Hair follicular keratinocyte (primary cell): ENCODE data around the gene ARHGEF40. TPM values are rescaled to one million over a fixed set of nuclear protein-coding genes. Genes with fewer than 3 reads are reported as not detected.

Experiments used
- total RNA-seq: library from RNA; depleted of rRNA; stranded (reverse); fragments of >200 nt; gene quantifications from 2 replicates; pipeline ENCODE4 v1.2.3, GENCODE V29; 2015

Gene ARHGEF40
- total RNA-seq: 6.4 and 13.7 TPM in 2 replicates

GRCh38 chr14:21070083-21070609 lies at the start of gene ARHGEF40:
Gene ARHGEF40 (plus strand): TSS chr14:21070304. CDS start chr14:21070397, 93 bp downstream.

GRCh38 chr14:21024585-21025370 lies 45.3 kb upstream of the ARHGEF40 start, which contains the start of gene NDRG2:
Gene NDRG2 (minus strand): TSS chr14:21025061. CDS start chr14:21023315, 1,746 bp downstream.

GRCh38 chr14:21029917-21030316 lies 40.2 kb upstream of the ARHGEF40 start, which contains the start of gene TPPP2:
Gene TPPP2 (plus strand): TSS chr14:21030217. CDS start chr14:21030582, 365 bp downstream.

GRCh38 chr14:21034707-21035106 lies 35.4 kb upstream of the ARHGEF40 start, which contains the start of gene RNASE13:
Gene RNASE13 (minus strand): TSS chr14:21034807. CDS start chr14:21034288, 519 bp downstream.

GRCh38 chr14:21041676-21042433 lies 28.2 kb upstream of the ARHGEF40 start, which contains the start of gene RNASE7:
Gene RNASE7 (plus strand): TSS chr14:21042362. CDS start chr14:21042993, 631 bp downstream.

GRCh38 chr14:21057803-21058675 lies 12.1 kb upstream of the ARHGEF40 start, which contains the start of gene RNASE8:
Gene RNASE8 (plus strand): TSS chr14:21057822. CDS start chr14:21057893, 71 bp downstream.

GRCh38 chr14:21098076-21098891 lies 28.2 kb downstream of the ARHGEF40 start, which contains the start of gene ZNF219:
Gene ZNF219 (minus strand): TSS chr14:21098655. CDS start chr14:21093591, 5,064 bp downstream.

GRCh38 chr14:21100931-21101330 lies 30.8 kb downstream of the ARHGEF40 start, which contains the start of gene TMEM253:
Gene TMEM253 (plus strand): TSS chr14:21101066. CDS start chr14:21101344, 278 bp downstream.

Other genes starting within 250 kb of the ARHGEF40 start
- gene RNASE3, start 178.9 kb upstream of the ARHGEF40 start, total RNA-seq: not detected in 2 replicates
- not detected in 2 replicates for gene RNASE2, start 114.8 kb upstream of the ARHGEF40 start, total RNA-seq
- gene METTL17, start 80.3 kb upstream of the ARHGEF40 start, total RNA-seq: 81.8 and 83.8 TPM in 2 replicates
- 0.15 and 0.31 TPM in 2 replicates for gene SLC39A2, start 71.0 kb upstream of the ARHGEF40 start, total RNA-seq
- 2.8 and 7.8 TPM in 2 replicates for gene NDRG2, start 45.2 kb upstream of the ARHGEF40 start, total RNA-seq
- gene TPPP2, start 40.1 kb upstream of the ARHGEF40 start, total RNA-seq: not detected in 2 replicates
- not detected in 2 replicates for gene RNASE13, start 35.5 kb upstream of the ARHGEF40 start, total RNA-seq
- gene RNASE7, start 27.9 kb upstream of the ARHGEF40 start, total RNA-seq: 5.5 and 22.4 TPM in 2 replicates
- gene RNASE8, start 12.5 kb upstream of the ARHGEF40 start, total RNA-seq: not detected in 2 replicates
- 66.6 and 69.2 TPM in 2 replicates for gene ZNF219, start 28.4 kb downstream of the ARHGEF40 start, total RNA-seq
- 0.08 and 0.31 TPM in 2 replicates for gene TMEM253, start 30.8 kb downstream of the ARHGEF40 start, total RNA-seq
- not detected in 2 replicates for gene OR5AU1, start 85.8 kb downstream of the ARHGEF40 start, total RNA-seq
- gene HNRNPC, start 199.1 kb downstream of the ARHGEF40 start, total RNA-seq: 530 and 909 TPM in 2 replicates
- not detected in 2 replicates for gene RPGRIP1, start 209.8 kb downstream of the ARHGEF40 start, total RNA-seq